ENCODE data around the gene TMEM132C.

DNA sequence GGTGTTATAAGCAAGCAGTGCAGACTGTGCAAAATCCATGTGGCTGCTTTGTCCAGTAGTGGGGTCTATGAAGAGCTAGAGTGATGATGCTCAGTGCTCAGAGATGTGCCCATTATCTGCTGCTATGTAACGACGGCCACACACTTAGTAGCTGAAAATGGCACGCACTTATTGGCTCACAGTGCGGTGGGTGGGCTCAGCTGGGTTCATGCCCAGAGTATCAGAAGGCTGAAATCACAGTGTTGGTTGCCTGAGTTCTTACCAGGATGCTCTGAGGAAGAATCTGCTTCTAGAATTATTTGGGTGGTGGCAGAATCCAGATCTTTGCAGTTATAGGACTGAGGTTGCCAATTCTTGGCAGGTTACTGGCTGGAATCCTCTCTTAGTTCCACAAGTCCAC is 432.1 kb downstream of the TMEM132C start:
- TF ChIP-seq, protein P1, sequence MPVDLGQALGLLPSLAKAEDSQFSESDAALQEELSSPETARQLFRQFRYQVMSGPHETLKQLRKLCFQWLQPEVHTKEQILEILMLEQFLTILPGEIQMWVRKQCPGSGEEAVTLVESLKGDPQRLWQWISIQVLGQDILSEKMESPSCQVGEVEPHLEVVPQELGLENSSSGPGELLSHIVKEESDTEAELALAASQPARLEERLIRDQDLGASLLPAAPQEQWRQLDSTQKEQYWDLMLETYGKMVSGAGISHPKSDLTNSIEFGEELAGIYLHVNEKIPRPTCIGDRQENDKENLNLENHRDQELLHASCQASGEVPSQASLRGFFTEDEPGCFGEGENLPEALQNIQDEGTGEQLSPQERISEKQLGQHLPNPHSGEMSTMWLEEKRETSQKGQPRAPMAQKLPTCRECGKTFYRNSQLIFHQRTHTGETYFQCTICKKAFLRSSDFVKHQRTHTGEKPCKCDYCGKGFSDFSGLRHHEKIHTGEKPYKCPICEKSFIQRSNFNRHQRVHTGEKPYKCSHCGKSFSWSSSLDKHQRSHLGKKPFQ (CRISPR knock-in tag; IDR thresholded peaks at IDR 0.05; ENCODE audit: insufficient replicate concordance) = no peak
- TF ChIP-seq, protein P2, sequence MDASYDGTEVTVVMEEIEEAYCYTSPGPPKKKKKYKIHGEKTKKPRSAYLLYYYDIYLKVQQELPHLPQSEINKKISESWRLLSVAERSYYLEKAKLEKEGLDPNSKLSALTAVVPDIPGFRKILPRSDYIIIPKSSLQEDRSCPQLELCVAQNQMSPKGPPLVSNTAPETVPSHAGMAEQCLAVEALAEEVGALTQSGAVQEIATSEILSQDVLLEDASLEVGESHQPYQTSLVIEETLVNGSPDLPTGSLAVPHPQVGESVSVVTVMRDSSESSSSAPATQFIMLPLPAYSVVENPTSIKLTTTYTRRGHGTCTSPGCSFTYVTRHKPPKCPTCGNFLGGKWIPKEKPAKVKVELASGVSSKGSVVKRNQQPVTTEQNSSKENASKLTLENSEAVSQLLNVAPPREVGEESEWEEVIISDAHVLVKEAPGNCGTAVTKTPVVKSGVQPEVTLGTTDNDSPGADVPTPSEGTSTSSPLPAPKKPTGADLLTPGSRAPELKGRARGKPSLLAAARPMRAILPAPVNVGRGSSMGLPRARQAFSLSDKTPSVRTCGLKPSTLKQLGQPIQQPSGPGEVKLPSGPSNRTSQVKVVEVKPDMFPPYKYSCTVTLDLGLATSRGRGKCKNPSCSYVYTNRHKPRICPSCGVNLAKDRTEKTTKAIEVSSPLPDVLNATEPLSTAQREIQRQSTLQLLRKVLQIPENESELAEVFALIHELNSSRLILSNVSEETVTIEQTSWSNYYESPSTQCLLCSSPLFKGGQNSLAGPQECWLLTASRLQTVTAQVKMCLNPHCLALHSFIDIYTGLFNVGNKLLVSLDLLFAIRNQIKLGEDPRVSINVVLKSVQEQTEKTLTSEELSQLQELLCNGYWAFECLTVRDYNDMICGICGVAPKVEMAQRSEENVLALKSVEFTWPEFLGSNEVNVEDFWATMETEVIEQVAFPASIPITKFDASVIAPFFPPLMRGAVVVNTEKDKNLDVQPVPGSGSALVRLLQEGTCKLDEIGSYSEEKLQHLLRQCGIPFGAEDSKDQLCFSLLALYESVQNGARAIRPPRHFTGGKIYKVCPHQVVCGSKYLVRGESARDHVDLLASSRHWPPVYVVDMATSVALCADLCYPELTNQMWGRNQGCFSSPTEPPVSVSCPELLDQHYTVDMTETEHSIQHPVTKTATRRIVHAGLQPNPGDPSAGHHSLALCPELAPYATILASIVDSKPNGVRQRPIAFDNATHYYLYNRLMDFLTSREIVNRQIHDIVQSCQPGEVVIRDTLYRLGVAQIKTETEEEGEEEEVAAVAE (CRISPR knock-in tag; IDR thresholded peaks at IDR 0.05; ENCODE audit: borderline replicate concordance) = no peak
- TF ChIP-seq, protein P3, sequence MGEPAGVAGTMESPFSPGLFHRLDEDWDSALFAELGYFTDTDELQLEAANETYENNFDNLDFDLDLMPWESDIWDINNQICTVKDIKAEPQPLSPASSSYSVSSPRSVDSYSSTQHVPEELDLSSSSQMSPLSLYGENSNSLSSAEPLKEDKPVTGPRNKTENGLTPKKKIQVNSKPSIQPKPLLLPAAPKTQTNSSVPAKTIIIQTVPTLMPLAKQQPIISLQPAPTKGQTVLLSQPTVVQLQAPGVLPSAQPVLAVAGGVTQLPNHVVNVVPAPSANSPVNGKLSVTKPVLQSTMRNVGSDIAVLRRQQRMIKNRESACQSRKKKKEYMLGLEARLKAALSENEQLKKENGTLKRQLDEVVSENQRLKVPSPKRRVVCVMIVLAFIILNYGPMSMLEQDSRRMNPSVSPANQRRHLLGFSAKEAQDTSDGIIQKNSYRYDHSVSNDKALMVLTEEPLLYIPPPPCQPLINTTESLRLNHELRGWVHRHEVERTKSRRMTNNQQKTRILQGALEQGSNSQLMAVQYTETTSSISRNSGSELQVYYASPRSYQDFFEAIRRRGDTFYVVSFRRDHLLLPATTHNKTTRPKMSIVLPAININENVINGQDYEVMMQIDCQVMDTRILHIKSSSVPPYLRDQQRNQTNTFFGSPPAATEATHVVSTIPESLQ (CRISPR knock-in tag; conservative IDR thresholded peaks at IDR 0.05) = no peak
- TF ChIP-seq MXI1 (IDR thresholded peaks at IDR 0.05; ENCODE audit: borderline replicate concordance, low read depth, low read length) = no peak
- TF ChIP-seq, protein P4, sequence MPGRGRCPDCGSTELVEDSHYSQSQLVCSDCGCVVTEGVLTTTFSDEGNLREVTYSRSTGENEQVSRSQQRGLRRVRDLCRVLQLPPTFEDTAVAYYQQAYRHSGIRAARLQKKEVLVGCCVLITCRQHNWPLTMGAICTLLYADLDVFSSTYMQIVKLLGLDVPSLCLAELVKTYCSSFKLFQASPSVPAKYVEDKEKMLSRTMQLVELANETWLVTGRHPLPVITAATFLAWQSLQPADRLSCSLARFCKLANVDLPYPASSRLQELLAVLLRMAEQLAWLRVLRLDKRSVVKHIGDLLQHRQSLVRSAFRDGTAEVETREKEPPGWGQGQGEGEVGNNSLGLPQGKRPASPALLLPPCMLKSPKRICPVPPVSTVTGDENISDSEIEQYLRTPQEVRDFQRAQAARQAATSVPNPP (CRISPR knock-in tag; IDR thresholded peaks at IDR 0.05) = no peak
- no peak for TF ChIP-seq YY1 (IDR thresholded peaks at IDR 0.05; ENCODE audit: insufficient read depth, insufficient replicate concordance, low read depth, low read length)
